ENCODE results near the gene TPO.

Gene TPO

DNA sequence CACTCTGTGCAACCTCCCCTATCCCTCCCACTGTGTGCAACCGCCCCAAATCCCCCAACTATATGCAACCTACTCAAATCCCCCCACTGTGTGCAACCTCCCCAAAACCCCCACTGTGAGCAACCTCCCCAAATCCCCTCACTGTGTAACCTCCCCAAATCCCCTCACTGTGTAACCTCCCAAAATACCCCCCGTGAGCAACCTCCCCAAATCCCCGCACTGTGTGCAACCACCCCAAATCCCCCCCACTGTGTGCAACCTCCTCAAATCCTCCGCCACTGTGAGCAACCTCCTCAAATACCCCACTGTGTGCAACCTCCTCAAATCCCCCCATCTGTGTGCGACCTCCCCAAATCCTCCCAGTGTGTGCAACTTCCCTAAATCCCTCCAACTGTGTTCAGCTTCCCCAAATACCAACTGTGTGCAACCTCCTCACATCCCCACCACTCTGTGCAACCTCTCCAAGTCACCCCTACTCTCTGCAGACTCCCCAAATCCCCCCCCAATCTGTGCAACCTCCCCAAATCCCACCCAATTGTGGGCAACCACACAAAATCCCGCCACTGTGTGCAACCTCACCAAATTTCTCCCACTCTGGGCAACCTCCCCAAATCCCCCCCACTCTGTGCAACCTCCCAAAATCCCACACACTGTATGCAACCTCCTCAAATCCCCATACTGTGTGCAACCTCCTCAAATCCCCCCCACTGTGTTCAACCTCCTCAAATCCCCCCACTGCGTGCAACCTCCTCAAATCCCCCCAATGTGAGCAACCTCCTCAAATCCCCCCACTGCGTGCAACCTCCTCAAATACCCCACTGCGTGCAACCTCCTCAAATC lies 114.1 kb downstream of the TPO start:
- Histone ChIP-seq H3K4me1 (no peaks in the 10 kb centered on the region), H3K9me3 (no peaks in the 10 kb centered on the region), H3K27me3 (no peaks in the 10 kb centered on the region), H3K4me3 (ENCODE audit: low read depth, low read length) (no peak overlapping the region), H3K36me3 (no peaks in the 10 kb centered on the region)
- no peak for DNase-seq
- TF ChIP-seq, protein P1, sequence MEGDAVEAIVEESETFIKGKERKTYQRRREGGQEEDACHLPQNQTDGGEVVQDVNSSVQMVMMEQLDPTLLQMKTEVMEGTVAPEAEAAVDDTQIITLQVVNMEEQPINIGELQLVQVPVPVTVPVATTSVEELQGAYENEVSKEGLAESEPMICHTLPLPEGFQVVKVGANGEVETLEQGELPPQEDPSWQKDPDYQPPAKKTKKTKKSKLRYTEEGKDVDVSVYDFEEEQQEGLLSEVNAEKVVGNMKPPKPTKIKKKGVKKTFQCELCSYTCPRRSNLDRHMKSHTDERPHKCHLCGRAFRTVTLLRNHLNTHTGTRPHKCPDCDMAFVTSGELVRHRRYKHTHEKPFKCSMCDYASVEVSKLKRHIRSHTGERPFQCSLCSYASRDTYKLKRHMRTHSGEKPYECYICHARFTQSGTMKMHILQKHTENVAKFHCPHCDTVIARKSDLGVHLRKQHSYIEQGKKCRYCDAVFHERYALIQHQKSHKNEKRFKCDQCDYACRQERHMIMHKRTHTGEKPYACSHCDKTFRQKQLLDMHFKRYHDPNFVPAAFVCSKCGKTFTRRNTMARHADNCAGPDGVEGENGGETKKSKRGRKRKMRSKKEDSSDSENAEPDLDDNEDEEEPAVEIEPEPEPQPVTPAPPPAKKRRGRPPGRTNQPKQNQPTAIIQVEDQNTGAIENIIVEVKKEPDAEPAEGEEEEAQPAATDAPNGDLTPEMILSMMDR (IDR thresholded peaks at IDR 0.05; ENCODE audit: low read depth, low read length): no peak

DNA sequence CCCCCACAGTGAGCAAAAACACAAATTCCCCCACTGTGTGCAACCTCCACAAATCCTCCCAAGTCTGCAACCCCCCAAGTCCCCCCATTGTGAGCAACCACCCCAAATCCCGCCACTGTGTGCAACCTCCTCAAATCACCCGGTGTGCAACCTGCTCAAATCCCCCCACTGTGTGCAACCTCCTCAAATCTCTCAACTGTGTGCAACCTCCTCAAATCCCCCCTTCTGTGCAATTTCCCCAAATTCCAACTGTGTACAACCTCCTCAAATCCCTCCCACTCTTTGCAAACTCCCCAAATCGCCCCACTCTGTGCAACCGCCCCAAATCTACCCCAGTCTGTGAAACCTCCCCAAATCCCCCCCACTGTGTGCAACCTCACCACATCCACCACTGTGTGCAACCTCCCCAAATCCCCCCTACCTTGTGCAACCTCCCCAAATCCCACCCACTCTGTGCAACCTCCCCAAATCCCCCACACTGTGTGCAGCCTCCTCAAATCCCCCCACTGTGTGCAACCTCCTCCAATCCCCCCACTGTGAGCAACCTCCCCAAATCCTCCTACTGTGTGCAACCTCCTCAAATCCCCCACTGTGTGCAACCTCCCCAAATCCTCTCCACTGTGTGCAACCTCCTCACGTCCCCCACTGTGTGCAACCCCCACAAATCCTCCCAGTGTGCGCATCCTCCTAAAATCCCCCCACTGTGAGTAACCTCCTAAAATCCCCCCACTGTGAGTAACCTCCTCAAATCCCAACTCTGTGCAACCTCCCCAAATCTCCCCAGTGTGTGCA lies 115.2 kb downstream of the TPO start:
- Histone ChIP-seq H3K27me3 (no peaks in the 10 kb centered on the region), H3K36me3 (no peaks in the 10 kb centered on the region), H3K4me1 (no peaks in the 10 kb centered on the region), H3K4me3 (ENCODE audit: low read depth, low read length) (no peak overlapping the region), H3K9me3 (no peaks in the 10 kb centered on the region)
- TF ChIP-seq, protein P1 (IDR thresholded peaks at IDR 0.05; ENCODE audit: low read depth, low read length): no peak
- DNase-seq: no peak

DNA sequence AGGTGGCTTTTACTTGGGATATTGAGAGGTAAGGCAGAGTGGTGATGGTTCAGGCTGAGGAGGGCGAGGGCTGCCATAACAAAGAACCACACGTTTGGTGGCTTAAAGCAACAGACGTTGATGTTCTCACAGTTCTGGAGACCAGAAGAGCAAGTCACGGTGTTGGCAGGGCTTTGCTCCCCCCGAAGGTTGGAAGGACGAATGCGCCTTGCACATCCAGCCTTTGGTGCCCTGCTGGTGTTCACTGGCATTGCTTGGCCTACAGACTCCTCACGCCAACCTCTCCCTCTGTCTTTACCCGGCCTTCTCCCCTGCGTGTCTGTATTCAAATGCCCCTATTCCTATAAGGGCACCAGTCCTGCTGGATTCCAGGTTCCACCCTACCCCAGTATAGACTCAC lies 125.4 kb downstream of the TPO start:
- H3K9me3 ChIP-seq: no peaks in the 10 kb centered on the region
- peak; percentile 23 for DNase-seq
- H3K4me1 ChIP-seq: peaks cover 8% of the 10 kb centered on the region; the same call in 1 of the 2 replicates
- TF ChIP-seq, protein P1 (IDR thresholded peaks at IDR 0.05; ENCODE audit: low read depth, low read length): peak; percentile 42; the same call in 1 of the 2 replicates
- no peaks in the 10 kb centered on the region for H3K36me3 ChIP-seq
- no peak overlapping the region for H3K4me3 ChIP-seq (ENCODE audit: low read depth, low read length)
- H3K27me3 ChIP-seq: no peaks in the 10 kb centered on the region

DNA sequence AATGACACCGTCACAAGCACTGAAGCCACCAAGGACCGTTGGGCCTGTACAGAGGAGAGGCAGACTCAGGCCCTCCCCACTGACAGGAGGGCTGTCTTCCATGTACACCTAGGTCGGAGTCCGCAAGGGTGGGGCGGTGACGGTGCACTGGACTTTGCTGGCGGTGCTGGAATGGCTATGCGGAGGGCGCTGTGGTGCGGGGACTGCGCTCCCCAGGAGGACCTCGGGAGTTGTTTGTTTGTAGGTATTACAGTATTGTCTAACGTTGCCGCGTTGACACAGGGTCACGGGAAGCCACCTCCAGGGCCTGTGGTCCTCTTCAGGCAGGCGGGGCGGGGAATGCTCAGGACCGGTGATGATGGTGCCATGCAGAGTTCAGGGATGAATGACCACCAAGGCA lies 126.2 kb downstream of the TPO start:
- no peaks in the 10 kb centered on the region for H3K36me3 ChIP-seq
- H3K4me3 ChIP-seq (ENCODE audit: low read depth, low read length): no peak overlapping the region
- H3K4me1 ChIP-seq: peaks cover 8% of the 10 kb centered on the region; the same call in 1 of the 2 replicates
- no peaks in the 10 kb centered on the region for H3K27me3 ChIP-seq
- TF ChIP-seq, protein P1 (IDR thresholded peaks at IDR 0.05; ENCODE audit: low read depth, low read length): no peak
- H3K9me3 ChIP-seq: no peaks in the 10 kb centered on the region
- DNase-seq: no peak

DNA sequence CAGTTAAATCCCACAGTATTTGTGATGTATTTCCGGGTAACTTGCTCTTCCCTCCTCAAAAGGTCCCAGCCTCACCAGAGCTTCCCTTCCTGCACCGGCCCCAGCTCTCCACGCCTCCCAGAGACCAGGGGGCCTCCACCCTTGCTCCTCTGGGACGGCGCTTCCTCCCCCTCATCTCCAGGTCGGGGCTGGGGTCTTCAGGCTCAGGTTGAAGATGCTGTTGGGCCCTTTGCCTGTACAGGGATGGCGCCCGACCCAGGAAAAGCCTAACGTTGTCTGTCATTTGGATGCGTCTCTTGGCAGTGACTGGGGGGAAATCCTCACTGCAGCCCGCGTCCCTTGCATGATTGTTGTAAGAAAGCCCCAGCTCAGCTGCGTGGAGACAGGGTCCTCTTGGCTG lies 126.7 kb downstream of the TPO start:
- no peaks in the 10 kb centered on the region for H3K36me3 ChIP-seq
- H3K4me3 ChIP-seq (ENCODE audit: low read depth, low read length): no peak overlapping the region
- peaks cover 8% of the 10 kb centered on the region; the same call in 1 of the 2 replicates for H3K4me1 ChIP-seq
- no peaks in the 10 kb centered on the region for H3K9me3 ChIP-seq
- H3K27me3 ChIP-seq: no peaks in the 10 kb centered on the region
- DNase-seq: no peak
- TF ChIP-seq, protein P1 (IDR thresholded peaks at IDR 0.05; ENCODE audit: low read depth, low read length): no peak
